Spinal cord (tissue), 10 donors: Measurements from ENCODE around the gene ADAM11. TPM values are rescaled to one million over a fixed set of nuclear protein-coding genes. Genes with fewer than 3 reads are reported as not detected.
A peak's percentile ranks its signal among the peaks of the same experiment; 100 is the strongest.
"Not testable (repeated sequence)": the region's sequence is repeated elsewhere in the genome, so short reads cannot be mapped to it uniquely, and the experiment has no call there.

Source experiments
- DNase-seq, 6 donors: peaks; one replicate each; pipeline versions ENCODE4 v3.0.0 to v3.0.0-alpha.2; 2013 to 2015; ENCODE audit warnings: low spot score in 6 of 6, low read depth in 4 of 6
- H3K27ac ChIP-seq: one replicate; pipeline ENCODE4 v1.5.1; 2013; ENCODE audit warnings: low read depth, low read length, control low read depth
- H3K27me3 ChIP-seq: one replicate; pipeline ENCODE4 v1.6.1; 2013; ENCODE audit warnings: low read length; ENCODE audit not compliant: control insufficient read depth, insufficient read depth
- H3K36me3 ChIP-seq: one replicate; pipeline ENCODE4 v1.6.1; 2013; ENCODE audit warnings: low read length; ENCODE audit not compliant: control insufficient read depth, insufficient read depth
- H3K4me1 ChIP-seq: one replicate; pipeline ENCODE4 v1.6.1; 2013; ENCODE audit warnings: low read length; ENCODE audit not compliant: control insufficient read depth, insufficient read depth
- H3K4me3 ChIP-seq: one replicate; pipeline ENCODE4 v1.5.1; 2013; ENCODE audit warnings: low read depth, low read length, control low read depth
- H3K9me3 ChIP-seq: one replicate; pipeline ENCODE4 v1.6.1; 2013; ENCODE audit warnings: low read length; ENCODE audit not compliant: control insufficient read depth, insufficient read depth
- WGBS: methylation state at CpG from one replicate; pipeline ENCODE4 v1.1.5; 2013; ENCODE audit warnings: missing lambda C conversion rate; ENCODE audit not compliant: insufficient coverage; 5-methylcytosine and 5-hydroxymethylcytosine counted together
- long read RNA-seq, 4 donors: transcript quantifications; one replicate each; lab custom pipeline, GENCODE V29; 2026
- polyA plus RNA-seq, 2 donors: library from polyadenylated mRNA; unstranded; fragments of 120-200 nt; gene quantifications; one replicate each; pipeline ENCODE4 v1.2.1, GENCODE V29; 2013; ENCODE audit not compliant: insufficient read length in 2 of 2
- total RNA-seq, 2 donors: library from RNA; depleted of rRNA in 1 of 2; stranded (reverse); fragments of 120-200 nt in 1 of 2; fragments of >200 nt in 1 of 2; gene quantifications; one replicate each; pipeline versions ENCODE4 v1.2.3 to v1.2.4, GENCODE V29; 2013 to 2014
- donor health status: healthy.

Gene ADAM11
- total RNA-seq, result 10 to 100 TPM in 1 of 2 donors, 1 to 10 TPM in 1; 9.1 to 16.3 TPM
- polyA plus RNA-seq, result 10 to 100 TPM; 20.8 to 26.7 TPM
- long read RNA-seq, donor 1, full-length matches to known transcripts, result 2 of 2 reads
- long read RNA-seq, donor 1, partial matches to known transcripts, result 0 of 2 reads
- long read RNA-seq, donor 1, other reads (novel, unspliced or antisense), result 0 of 2 reads
- long read RNA-seq, donor 2, result 0 reads
- long read RNA-seq, donor 3, result 0 reads
- long read RNA-seq, donor 4, result 0 reads

- Histone ChIP-seq H3K27me3 (peaks cover 8% of the 10 kb centered on the region), H3K9me3 (no peaks in the 10 kb centered on the region), H3K4me1 (peaks cover 31% of the 10 kb centered on the region), H3K4me3 (peak within 1 kb of the TSS; percentile 48), H3K27ac (no peak within 1 kb of the TSS), H3K36me3 (peaks cover under 1% of the 10 kb centered on the region)
- WGBS, result 2% methylated on average over 67 of the region's 74 CpGs
- peak in 2 of 6 donors; percentile 61 to 68 for DNase-seq
Measured at GRCh38 chr17:44758414-44759085, at the start of gene ADAM11. Gene ADAM11 (plus strand): TSS chr17:44758988. CDS start chr17:44759200, 212 bp downstream.

- Histone ChIP-seq H3K36me3 (peaks cover 18% of the 10 kb centered on the region), H3K9me3 (no peaks in the 10 kb centered on the region), H3K27me3 (no peaks in the 10 kb centered on the region), H3K4me3 (no peak overlapping the region), H3K4me1 (no peaks in the 10 kb centered on the region), H3K27ac (no peak overlapping the region)
- DNase-seq, result no peak
- 80% methylated on average over 1 of the region's 1 CpG for WGBS
Measured at GRCh38 chr17:44719444-44719843, 39.3 kb upstream of the ADAM11 start.

- H3K4me3 ChIP-seq, result no peak overlapping the region
- no peaks in the 10 kb centered on the region for H3K9me3 ChIP-seq
- H3K36me3 ChIP-seq, result peaks cover 23% of the 10 kb centered on the region
- H3K27ac ChIP-seq, result no peak overlapping the region
- WGBS, result 90% methylated on average over 3 of the region's 5 CpGs
- DNase-seq, result no peak
- H3K27me3 ChIP-seq, result no peaks in the 10 kb centered on the region
- no peaks in the 10 kb centered on the region for H3K4me1 ChIP-seq
Measured at GRCh38 chr17:44722254-44722653, 36.5 kb upstream of the ADAM11 start.

GRCh38 chr17:44726121-44726520 lies 32.7 kb upstream of the ADAM11 start:
- H3K4me3 ChIP-seq, H3K27ac ChIP-seq, DNase-seq, H3K4me1 ChIP-seq, H3K9me3 ChIP-seq, H3K27me3 ChIP-seq: not testable (repeated sequence)
- WGBS, result 100% methylated on average over 1 of the region's 6 CpGs
- peaks cover 28% of the 10 kb centered on the region for H3K36me3 ChIP-seq

GRCh38 chr17:44733753-44734152 lies 25.0 kb upstream of the ADAM11 start:
- no peak overlapping the region for H3K4me3 ChIP-seq
- H3K36me3 ChIP-seq, result peaks cover 13% of the 10 kb centered on the region
- no peaks in the 10 kb centered on the region for H3K27me3 ChIP-seq
- H3K9me3 ChIP-seq, result no peaks in the 10 kb centered on the region
- DNase-seq, result peak in 1 of 6 donors; percentile 47
- WGBS, result 62% methylated on average over 3 of the region's 5 CpGs
- no peaks in the 10 kb centered on the region for H3K4me1 ChIP-seq
- H3K27ac ChIP-seq, result no peak overlapping the region

GRCh38 chr17:44734272-44734671 lies 24.5 kb upstream of the ADAM11 start:
- Histone ChIP-seq H3K4me3 (no peak overlapping the region), H3K36me3 (peaks cover 13% of the 10 kb centered on the region), H3K27ac (no peak overlapping the region), H3K4me1 (no peaks in the 10 kb centered on the region), H3K9me3 (no peaks in the 10 kb centered on the region), H3K27me3 (no peaks in the 10 kb centered on the region)
- DNase-seq, result no peak
- 100% methylated on average over 1 of the region's 2 CpGs for WGBS

GRCh38 chr17:44736551-44737240 lies 22.1 kb upstream of the ADAM11 start:
- DNase-seq, result no peak
- H3K9me3 ChIP-seq, result no peaks in the 10 kb centered on the region
- H3K4me1 ChIP-seq, result no peaks in the 10 kb centered on the region
- H3K27ac ChIP-seq, result no peak overlapping the region
- H3K27me3 ChIP-seq, result no peaks in the 10 kb centered on the region
- 83% methylated on average over 12 of the region's 12 CpGs for WGBS
- no peak overlapping the region for H3K4me3 ChIP-seq
- peaks cover 8% of the 10 kb centered on the region for H3K36me3 ChIP-seq

GRCh38 chr17:44738214-44738906 lies 20.4 kb upstream of the ADAM11 start:
- H3K27me3 ChIP-seq, result no peaks in the 10 kb centered on the region
- H3K27ac ChIP-seq, result no peak overlapping the region
- WGBS, result 82% methylated on average over 1 of the region's 3 CpGs

GRCh38 chr17:44741316-44741715 lies 17.5 kb upstream of the ADAM11 start:
- no peaks in the 10 kb centered on the region for H3K27me3 ChIP-seq
- H3K4me1 ChIP-seq, result no peaks in the 10 kb centered on the region
- WGBS, result 94% methylated on average over 7 of the region's 8 CpGs
- peaks cover 2% of the 10 kb centered on the region for H3K36me3 ChIP-seq
- no peak overlapping the region for H3K4me3 ChIP-seq
- no peak overlapping the region for H3K27ac ChIP-seq
- no peak for DNase-seq
- no peaks in the 10 kb centered on the region for H3K9me3 ChIP-seq

More at GRCh38 chr17:44738214-44738906, 20.4 kb upstream of the ADAM11 start:
- H3K4me3 ChIP-seq, result no peak overlapping the region
- H3K4me1 ChIP-seq, result no peaks in the 10 kb centered on the region
- peak in 1 of 6 donors; percentile 13 for DNase-seq
- H3K36me3 ChIP-seq, result peaks cover 2% of the 10 kb centered on the region
- H3K9me3 ChIP-seq, result no peaks in the 10 kb centered on the region
